OCI-LY3 (cell line): ENCODE results near the gene ADAMTS3.

Source experiments
- EZH2phosphoT487 ChIP-seq: fragments of 200-600 bp; shearing (Covaris generic); IDR thresholded peaks from 2 replicates; pipeline ENCODE4 v1.6.1; 2018; ENCODE audit warnings: antibody characterized with exemption, mixed run types, low read depth
- TF ChIP-seq, protein P1 (sequence below): fragments of 200-600, 300-600 bp; sonication (generic); IDR thresholded peaks from 2 replicates; pipeline ENCODE4 v1.5.1; 2014; ENCODE audit warnings: antibody characterized with exemption, low read length, low read depth

DNA sequence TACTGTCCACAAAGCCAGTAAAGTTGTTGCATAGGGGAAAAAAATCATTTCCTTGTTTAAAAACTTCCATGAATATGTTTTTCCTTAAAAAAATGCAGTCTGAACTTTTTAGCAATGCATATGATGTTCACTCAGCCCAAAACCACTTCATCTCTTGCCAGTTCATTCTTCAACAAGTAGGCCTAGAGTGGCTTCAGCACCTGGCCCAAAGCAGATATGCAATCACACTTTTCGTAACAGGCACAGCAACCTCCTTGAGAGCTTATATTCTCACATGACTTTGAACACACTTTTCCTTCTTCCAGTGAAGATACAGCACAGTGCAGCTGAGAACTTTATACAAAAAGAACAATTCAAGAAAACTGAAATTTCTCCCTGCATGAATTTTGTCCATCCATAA, 128.6 kb downstream of the ADAMTS3 start:
- TF ChIP-seq, protein P1, sequence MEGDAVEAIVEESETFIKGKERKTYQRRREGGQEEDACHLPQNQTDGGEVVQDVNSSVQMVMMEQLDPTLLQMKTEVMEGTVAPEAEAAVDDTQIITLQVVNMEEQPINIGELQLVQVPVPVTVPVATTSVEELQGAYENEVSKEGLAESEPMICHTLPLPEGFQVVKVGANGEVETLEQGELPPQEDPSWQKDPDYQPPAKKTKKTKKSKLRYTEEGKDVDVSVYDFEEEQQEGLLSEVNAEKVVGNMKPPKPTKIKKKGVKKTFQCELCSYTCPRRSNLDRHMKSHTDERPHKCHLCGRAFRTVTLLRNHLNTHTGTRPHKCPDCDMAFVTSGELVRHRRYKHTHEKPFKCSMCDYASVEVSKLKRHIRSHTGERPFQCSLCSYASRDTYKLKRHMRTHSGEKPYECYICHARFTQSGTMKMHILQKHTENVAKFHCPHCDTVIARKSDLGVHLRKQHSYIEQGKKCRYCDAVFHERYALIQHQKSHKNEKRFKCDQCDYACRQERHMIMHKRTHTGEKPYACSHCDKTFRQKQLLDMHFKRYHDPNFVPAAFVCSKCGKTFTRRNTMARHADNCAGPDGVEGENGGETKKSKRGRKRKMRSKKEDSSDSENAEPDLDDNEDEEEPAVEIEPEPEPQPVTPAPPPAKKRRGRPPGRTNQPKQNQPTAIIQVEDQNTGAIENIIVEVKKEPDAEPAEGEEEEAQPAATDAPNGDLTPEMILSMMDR = no peak
- no peak for TF ChIP-seq EZH2phosphoT487
